ENCODE results near the gene GLOD5. TPM values are rescaled to one million over a fixed set of nuclear protein-coding genes. Genes with fewer than 3 reads are reported as not detected.

Gene GLOD5
- total and polyA plus RNA-seq, 2 of the 4 experiments (the other 2 are of a cell fraction): not detected

DNA sequence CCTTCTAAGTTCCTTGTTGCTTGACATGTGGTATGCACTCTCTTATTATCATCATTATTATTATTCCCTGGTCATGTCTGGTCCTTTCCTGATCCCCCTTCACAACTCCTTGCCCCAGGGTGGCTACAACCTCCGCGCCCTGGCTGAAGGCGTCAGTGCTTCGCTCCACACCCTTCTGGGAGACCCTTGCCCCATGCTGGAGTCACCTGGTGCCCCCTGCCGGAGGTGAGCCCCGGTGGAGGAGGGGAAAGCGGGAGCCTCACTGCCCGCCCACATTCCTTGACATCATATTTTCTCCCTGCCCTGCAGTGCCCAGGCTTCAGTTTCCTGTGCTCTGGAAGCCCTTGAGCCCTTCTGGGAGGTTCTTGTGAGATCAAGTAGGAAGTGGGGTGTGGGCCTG, 53.7 kb downstream of the GLOD5 start:
- Histone ChIP-seq H3K9ac (ENCODE audit: low read depth, low read length) (no peak overlapping the region), H2BK5ac (ENCODE audit: low read depth, low read length, poor library complexity, severe bottlenecking) (no peak overlapping the region), H3K4ac (ENCODE audit: low read depth, low read length) (no peak overlapping the region), H4K5ac (ENCODE audit: low read depth, low read length) (no peak overlapping the region), H3K27me3 (ENCODE audit: control insufficient read depth, insufficient read depth, low read length) (no peaks in the 10 kb centered on the region), H2BK15ac (ENCODE audit: low read depth, low read length) (no peak overlapping the region), H3K18ac (ENCODE audit: low read depth, low read length) (no peak overlapping the region), H4K91ac (ENCODE audit: insufficient read depth, low read depth, low read length) (no peak overlapping the region), H2AK5ac (ENCODE audit: low read depth, low read length) (no peak overlapping the region), H3K9me1 (ENCODE audit: insufficient read depth, low read length) (no peaks in the 10 kb centered on the region), H3K4me2 (ENCODE audit: low read depth, low read length) (no peak overlapping the region), H3K79me1 (ENCODE audit: low read depth in 1 of 2, low read length in 2 of 2) (no peaks in the 10 kb centered on the region), H3K4me3 (ENCODE audit: insufficient read depth, low read depth, low read length) (no peak overlapping the region), H2BK120ac (ENCODE audit: low read depth, low read length) (no peak overlapping the region), H3K36me3 (ENCODE audit: control insufficient read depth, insufficient read depth, low read length) (peaks cover 19% of the 10 kb centered on the region), H3K4me1 (ENCODE audit: control insufficient read depth, insufficient read depth, low read length) (no peaks in the 10 kb centered on the region), H3K9me3 (ENCODE audit: control insufficient read depth, insufficient read depth, low read length) (no peaks in the 10 kb centered on the region; the same call in 1 of the 2 replicates), H4K8ac (ENCODE audit: low read depth in 2 of 2, low read length in 2 of 2) (no peak overlapping the region), H2BK20ac (ENCODE audit: low read depth, low read length) (no peak overlapping the region), H4K20me1 (ENCODE audit: insufficient read depth, low read length) (no peaks in the 10 kb centered on the region), H3K27ac (ENCODE audit: insufficient read depth, low read length) (no peak overlapping the region), H2AFZ (replicated peaks; ENCODE audit: low read length, poor library complexity) (no peak overlapping the region), H3K23ac (ENCODE audit: low read depth, low read length) (no peak overlapping the region), H3K56ac (ENCODE audit: extremely low read depth, insufficient read depth, low read length) (no peak overlapping the region), H2AK9ac (replicated peaks; ENCODE audit: low read depth, low read length, poor library complexity) (no peak overlapping the region), H3K14ac (replicated peaks; ENCODE audit: low read depth, low read length) (no peak overlapping the region)
- no peak for ATAC-seq (ENCODE audit: low read depth)
- no peak for DNase-seq
- WGBS, 2 experiments (ENCODE audit: extremely low coverage in 2 of 2, insufficient read length in 1 of 2): 81% methylated on average over 4 of the region's 8 CpGs; no CpG with 5 or more reads in 1 of the 2 experiments
- POLR2A ChIA-PET (ENCODE audit: unreplicated experiment): no interaction called here
- intact Hi-C loops (cut with micrococcal nuclease) (no loop called here), in situ Hi-C loops (cut with MboI; ENCODE audit: low sequenced_read_pairs) (no loop called here), dilution Hi-C loops (cut with HindIII; ENCODE audit: low sequenced_read_pairs, unreplicated experiment) (no loop called here)
- BruUV-seq (replicated peaks): no TSS peak
- TF ChIP-seq ELK1 (IDR thresholded peaks at IDR 0.05; ENCODE audit: borderline replicate concordance, low read depth, low read length): no peak
- no peak for TF ChIP-seq MXI1 (IDR thresholded peaks at IDR 0.05; ENCODE audit: borderline replicate concordance, low read depth, low read length)
- no peak for TF ChIP-seq POLR2A (IDR thresholded peaks at IDR 0.05; ENCODE audit: low read depth, low read length)
- TF ChIP-seq MAFK (IDR thresholded peaks at IDR 0.05; ENCODE audit: low read depth, low read length): no peak
- CTCF ChIA-PET: no interaction called here
